H1 (cell line): Measurements from ENCODE around the gene RCSD1. TPM values are rescaled to one million over a fixed set of nuclear protein-coding genes. Genes with fewer than 3 reads are reported as not detected.

Experiments used
- CTCF ChIA-PET: fragments of 300-600 bp; sonication (Branson Sonifier 250); formaldehyde crosslinking; loops from one replicate; lab custom pipeline; 2021; ENCODE audit not compliant: partially characterized antibody; lab: Charles Lee
- POLR2A ChIA-PET: fragments of 300-600 bp; sonication (Branson Sonifier 250); formaldehyde crosslinking; loops from one replicate; lab custom pipeline; 2021; ENCODE audit warnings: inconsistent platforms; ENCODE audit not compliant: partially characterized antibody; lab: Charles Lee
- DNase-seq, 2 experiments: peaks; one replicate each; pipeline versions ENCODE4 v3.0.0 to v3.0.0-alpha.2; 2010 to 2022; ENCODE audit warnings: low spot score in 2 of 2, low read depth in 1 of 2, mixed read lengths in 1 of 2
- FAIRE-seq: peaks from 2 replicates; lab custom pipeline; 2011; peaks lifted over from hg19 to GRCh38; lab: Jason Lieb, UNC
- H2AFZ ChIP-seq: 2 replicates; pipeline ENCODE4 v1.8.1; 2012; ENCODE audit warnings: low read length, inconsistent platforms
- H2AK5ac ChIP-seq: 2 replicates; pipeline ENCODE4 v1.6.1; 2013; ENCODE audit warnings: low read depth, low read length
- H2BK120ac ChIP-seq: replicated peaks from 2 replicates; pipeline ENCODE3; 2013; ENCODE audit warnings: low read depth, low read length, inconsistent platforms
- H2BK12ac ChIP-seq: 2 replicates; pipeline ENCODE4 v1.6.1; 2013; ENCODE audit warnings: low read depth, low read length
- H2BK15ac ChIP-seq: 2 replicates; pipeline ENCODE4 v1.6.1; 2013; ENCODE audit warnings: low read length
- H2BK20ac ChIP-seq: 2 replicates; pipeline ENCODE4 v1.6.1; 2013; ENCODE audit warnings: low read length
- H2BK5ac ChIP-seq: 2 replicates; pipeline ENCODE4 v1.6.1; 2013; ENCODE audit warnings: low read depth, low read length
- H3K14ac ChIP-seq: 2 replicates; pipeline ENCODE4 v1.6.1; 2013; ENCODE audit warnings: inconsistent platforms; ENCODE audit not compliant: insufficient read length
- H3K18ac ChIP-seq: 2 replicates; pipeline ENCODE4 v1.6.1; 2013; ENCODE audit warnings: low read length; ENCODE audit errors: extremely low read depth
- H3K23ac ChIP-seq: 2 replicates; pipeline ENCODE4 v1.6.1; 2013; ENCODE audit warnings: inconsistent platforms; ENCODE audit not compliant: insufficient read length
- H3K23me2 ChIP-seq: 2 replicates; pipeline ENCODE4 v1.6.1; 2013; ENCODE audit warnings: low read depth, low read length
- H3K27ac ChIP-seq: 2 replicates; pipeline ENCODE4 v1.6.1; 2011; ENCODE audit warnings: low read depth, low read length, inconsistent platforms
- H3K27me3 ChIP-seq, 4 experiments: replicated peaks in 1 of 4; 1 replicate in 1 of 4; 2 replicates in 3 of 4; pipeline versions ENCODE4 v1.6.1 to v1.8.1; 2011 to 2013; ENCODE audit warnings: low read length in 3 of 4, mild to moderate bottlenecking in 3 of 4, inconsistent platforms in 2 of 4, mixed read lengths in 2 of 4, moderate library complexity in 1 of 4; ENCODE audit not compliant: control insufficient read depth in 3 of 4, insufficient read depth in 3 of 4; ENCODE audit errors: extremely low read depth in 1 of 4
- H3K36me3 ChIP-seq, 4 experiments: 2 replicates each; pipeline versions ENCODE4 v1.6.1 to v1.8.1; 2011 to 2013; ENCODE audit warnings: mild to moderate bottlenecking in 4 of 4, low read length in 3 of 4, moderate library complexity in 2 of 4, control low read depth in 1 of 4, inconsistent platforms in 1 of 4; ENCODE audit not compliant: insufficient read depth in 4 of 4, control insufficient read depth in 2 of 4
- H3K4ac ChIP-seq: replicated peaks from 2 replicates; pipeline ENCODE3; 2013; ENCODE audit warnings: low read length, low read depth, mixed read lengths, inconsistent platforms; ENCODE audit not compliant: insufficient read length
- H3K4me1 ChIP-seq, 4 experiments: replicated peaks in 1 of 4; 1 replicate in 1 of 4; 2 replicates in 3 of 4; pipeline versions ENCODE4 v1.6.1 to v1.8.1; 2011 to 2013; ENCODE audit warnings: low read length in 3 of 4, inconsistent platforms in 2 of 4, mixed read lengths in 1 of 4; ENCODE audit not compliant: insufficient read depth in 4 of 4, control insufficient read depth in 3 of 4
- H3K4me2 ChIP-seq, 2 experiments: 2 replicates each; pipeline versions ENCODE4 v1.6.1 to v1.8.1; 2011 to 2013; ENCODE audit warnings: low read depth in 2 of 2, low read length in 2 of 2, control low read depth in 1 of 2, inconsistent platforms in 1 of 2, mild to moderate bottlenecking in 1 of 2; ENCODE audit not compliant: insufficient read depth in 1 of 2
- H3K4me3 ChIP-seq, 4 experiments: fragments of 200-600, 300-600 bp in 1 of 4; sonication (generic), shearing (Covaris generic), sonication (Bioruptor Twin) in 1 of 4; 2 replicates each; pipeline versions ENCODE4 v1.5.1 to v1.8.1; 2011 to 2016; ENCODE audit warnings: low read length in 4 of 4, low read depth in 3 of 4, control low read depth in 2 of 4, inconsistent platforms in 2 of 4, mild to moderate bottlenecking in 2 of 4, mixed read lengths in 1 of 4, moderate library complexity in 1 of 4; ENCODE audit not compliant: insufficient read depth in 2 of 4; ENCODE audit errors: extremely low read depth in 1 of 4
- H3K56ac ChIP-seq: replicated peaks from 2 replicates; pipeline ENCODE3; 2013; ENCODE audit warnings: low read depth, mild to moderate bottlenecking, mixed read lengths, low read length, inconsistent platforms; ENCODE audit not compliant: insufficient read length
- H3K79me1 ChIP-seq: 2 replicates; pipeline ENCODE4 v1.6.1; 2013; ENCODE audit warnings: low read depth, low read length, control low read depth
- H3K79me2 ChIP-seq, 2 experiments: 2 replicates each; pipeline versions ENCODE4 v1.6.1 to v1.8.1; 2012 to 2013; ENCODE audit warnings: low read length in 2 of 2, mild to moderate bottlenecking in 2 of 2, inconsistent platforms in 1 of 2; ENCODE audit not compliant: insufficient read depth in 2 of 2, control insufficient read depth in 1 of 2
- H3K9ac ChIP-seq, 4 experiments: replicated peaks in 1 of 4; 1 replicate in 1 of 4; 2 replicates in 3 of 4; pipeline versions ENCODE4 v1.6.1 to v1.8.1; 2011 to 2013; ENCODE audit warnings: low read depth in 3 of 4, low read length in 3 of 4, control low read depth in 2 of 4, mild to moderate bottlenecking in 2 of 4, moderate library complexity in 2 of 4, inconsistent platforms in 1 of 4; ENCODE audit errors: extremely low read depth in 1 of 4
- H3K9me3 ChIP-seq, 2 experiments: 2 replicates each; pipeline versions ENCODE4 v1.6.1 to v1.8.1; 2012 to 2013; ENCODE audit warnings: mild to moderate bottlenecking in 2 of 2, moderate library complexity in 2 of 2, control low read depth in 1 of 2, inconsistent platforms in 1 of 2, low read depth in 1 of 2, low read length in 1 of 2, mixed read lengths in 1 of 2; ENCODE audit not compliant: insufficient read depth in 2 of 2
- H4K20me1 ChIP-seq, 2 experiments: replicated peaks in 1 of 2; 2 replicates each; pipeline versions ENCODE3 to v1.8.1; 2011 to 2013; ENCODE audit warnings: inconsistent platforms in 2 of 2, low read length in 2 of 2, mild to moderate bottlenecking in 1 of 2; ENCODE audit not compliant: insufficient read depth in 2 of 2, control insufficient read depth in 1 of 2
- H4K5ac ChIP-seq: 2 replicates; pipeline ENCODE4 v1.6.1; 2013; ENCODE audit warnings: low read length, low read depth, mixed read lengths, inconsistent platforms; ENCODE audit not compliant: insufficient read length
- H4K8ac ChIP-seq: 2 replicates; pipeline ENCODE4 v1.8.0; 2013; ENCODE audit warnings: mild to moderate bottlenecking, moderate library complexity, low read length, inconsistent platforms; ENCODE audit not compliant: insufficient read depth; ENCODE audit errors: extremely low read depth
- H4K91ac ChIP-seq: replicated peaks from 2 replicates; pipeline ENCODE3; 2013; ENCODE audit warnings: low read length, mixed read lengths, inconsistent platforms; ENCODE audit not compliant: insufficient read length
- FOSL1 ChIP-seq: IDR thresholded peaks from 2 replicates; pipeline ENCODE4 v1.6.1; 2011; ENCODE audit warnings: mild to moderate bottlenecking, low read depth, low read length, moderate library complexity; ENCODE audit not compliant: insufficient read depth
- JUN ChIP-seq: IDR thresholded peaks from 2 replicates; pipeline ENCODE4 v1.6.1; 2011; ENCODE audit warnings: low read depth, mild to moderate bottlenecking, improper control_type of control experiment, low read length
- TEAD4 ChIP-seq: IDR thresholded peaks from 2 replicates; pipeline ENCODE4 v1.6.1; 2012; ENCODE audit warnings: low read depth, low read length, inconsistent platforms, mixed read lengths
- WGBS, 2 experiments: shearing (Covaris generic) in 1 of 2; methylation state at CpG; one replicate each; pipeline versions ENCODE4 v1.1.6 to v1.1.7; 2013 to 2015; ENCODE audit warnings: low lambda C conversion rate in 2 of 2, mixed read lengths in 2 of 2, inconsistent platforms in 1 of 2, low coverage in 1 of 2, missing lambda C conversion rate in 1 of 2; ENCODE audit not compliant: insufficient replicate concordance in 2 of 2, insufficient coverage in 1 of 2, insufficient read length in 1 of 2; ENCODE audit errors: extremely low coverage in 1 of 2, missing lambda C conversion rate in 1 of 2; 5-methylcytosine and 5-hydroxymethylcytosine counted together
- polyA plus RNA-seq, 7 experiments: library from polyadenylated mRNA; depleted of rRNA in 3 of 7; stranded (reverse) in 5 of 7; unstranded in 2 of 7; fragments of >200 nt in 5 of 7; fragments of 200-250 nt in 2 of 7; gene quantifications; 1 replicate in 5 of 7; 2 replicates in 1 of 7; 4 replicates in 1 of 7; pipeline versions ENCODE4 v1.2.1 to v1.2.3, GENCODE V29; 2011 to 2013; ENCODE audit warnings: missing spikeins in 2 of 7, mixed read lengths in 2 of 7
- total RNA-seq: library from RNA; stranded (reverse); fragmentation: NEBNext Ultra II Directional; extraction: Animal tissue kit (Norgen Biotek cat#: 25700); gene quantifications from 2 replicates; pipeline ENCODE4 v1.2.1, GENCODE V29; 2021
- TF ChIP-seq, protein P1 (sequence below): IDR thresholded peaks from 2 replicates; pipeline ENCODE4 v1.6.1; 2012; ENCODE audit warnings: inconsistent platforms

Gene RCSD1
- total and polyA plus RNA-seq, 2 of the 8 experiments (the other 6 are each of a cell fraction or from before 2014, with no cell fraction given): 0.47 to 0.69 TPM

- POLR2A ChIA-PET: no interaction called here
- no peak for TF ChIP-seq FOSL1
- TF ChIP-seq TEAD4: no peak
- no peak for TF ChIP-seq JUN
- TF ChIP-seq, protein P1, sequence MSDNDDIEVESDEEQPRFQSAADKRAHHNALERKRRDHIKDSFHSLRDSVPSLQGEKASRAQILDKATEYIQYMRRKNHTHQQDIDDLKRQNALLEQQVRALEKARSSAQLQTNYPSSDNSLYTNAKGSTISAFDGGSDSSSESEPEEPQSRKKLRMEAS: no peak
These were observed 47.1 kb downstream of the RCSD1 start for GRCh38 chr1:167676916-167677848.

More at GRCh38 chr1:167676916-167677848, 47.1 kb downstream of the RCSD1 start:
- H3K23me2 ChIP-seq: no peaks in the 10 kb centered on the region
- 89% methylated on average over 7 of the region's 7 CpGs; no CpG with 5 or more reads in 1 of the 2 experiments for WGBS, 2 experiments
- no peak overlapping the region for H3K18ac ChIP-seq
- H3K56ac ChIP-seq: no peak overlapping the region
- H3K23ac ChIP-seq: no peak overlapping the region
- H2BK15ac ChIP-seq: no peak overlapping the region
- no peaks in the 10 kb centered on the region for H3K36me3 ChIP-seq
- H3K4ac ChIP-seq: no peak overlapping the region
- no peak overlapping the region for H2AK5ac ChIP-seq
- no peak overlapping the region for H2BK20ac ChIP-seq
- no peaks in the 10 kb centered on the region for H3K9me3 ChIP-seq
- no peak overlapping the region for H2BK5ac ChIP-seq
- no peak overlapping the region for H3K14ac ChIP-seq
- H4K8ac ChIP-seq: no peak overlapping the region
- no peaks in the 10 kb centered on the region for H3K79me2 ChIP-seq
- no peak overlapping the region for H2AFZ ChIP-seq
- no peak overlapping the region for H3K4me2 ChIP-seq
- H4K20me1 ChIP-seq: no peaks in the 10 kb centered on the region
- H2BK12ac ChIP-seq: no peak overlapping the region
- CTCF ChIA-PET: interaction anchor here (0.8 to 2.2 kb wide), 5 partner anchors 10 to 127 kb away, joined by 3 to 11 read pairs (median 4); no protein-coding TSS in a partner anchor
- no peak overlapping the region for H4K5ac ChIP-seq
- H3K79me1 ChIP-seq: no peaks in the 10 kb centered on the region
- no peaks in the 10 kb centered on the region; a peak in 1 of 7 replicates for H3K27me3 ChIP-seq
- H4K91ac ChIP-seq: no peak overlapping the region
- H3K4me1 ChIP-seq: no peaks in the 10 kb centered on the region
- DNase-seq (no peak), FAIRE-seq (no peak)
- no peak overlapping the region for H3K27ac ChIP-seq
- H3K9ac ChIP-seq: no peak overlapping the region
- no peak overlapping the region for H3K4me3 ChIP-seq
- no peak overlapping the region for H2BK120ac ChIP-seq
